K562 (cell line): ENCODE results near the gene KIAA0513.

Source experiments
- CREB1 ChIP-seq, 2 experiments: sonication (generic) in 1 of 2; formaldehyde crosslinking in 1 of 2; IDR thresholded peaks; 2 replicates each; pipeline versions ENCODE4 v1.6.1 to v1.8.0; 2012 to 2022; ENCODE audit warnings: inconsistent platforms in 1 of 2, mild to moderate bottlenecking in 1 of 2, missing genetic modification reagents in 1 of 2, moderate library complexity in 1 of 2
- CTCF ChIP-seq, 3 experiments: IDR thresholded peaks in 2 of 3; conservative IDR thresholded peaks in 1 of 3; 2 replicates each; pipeline ENCODE4 v1.5.1; 2011 to 2012; ENCODE audit warnings: low read length in 3 of 3, mild to moderate bottlenecking in 3 of 3, control low read depth in 2 of 3, improper control_type of control experiment in 1 of 3, inconsistent platforms in 1 of 3, low read depth in 1 of 3, mixed read lengths in 1 of 3, moderate library complexity in 1 of 3; ENCODE audit not compliant: insufficient read depth in 2 of 3
- TF ChIP-seq, protein P1 (sequence below): fragments of 250-450 bp; sonication (Bioruptor Pico); IDR thresholded peaks from 2 replicates; pipeline ENCODE4 v1.4.0; 2020

- TF ChIP-seq, protein P1, sequence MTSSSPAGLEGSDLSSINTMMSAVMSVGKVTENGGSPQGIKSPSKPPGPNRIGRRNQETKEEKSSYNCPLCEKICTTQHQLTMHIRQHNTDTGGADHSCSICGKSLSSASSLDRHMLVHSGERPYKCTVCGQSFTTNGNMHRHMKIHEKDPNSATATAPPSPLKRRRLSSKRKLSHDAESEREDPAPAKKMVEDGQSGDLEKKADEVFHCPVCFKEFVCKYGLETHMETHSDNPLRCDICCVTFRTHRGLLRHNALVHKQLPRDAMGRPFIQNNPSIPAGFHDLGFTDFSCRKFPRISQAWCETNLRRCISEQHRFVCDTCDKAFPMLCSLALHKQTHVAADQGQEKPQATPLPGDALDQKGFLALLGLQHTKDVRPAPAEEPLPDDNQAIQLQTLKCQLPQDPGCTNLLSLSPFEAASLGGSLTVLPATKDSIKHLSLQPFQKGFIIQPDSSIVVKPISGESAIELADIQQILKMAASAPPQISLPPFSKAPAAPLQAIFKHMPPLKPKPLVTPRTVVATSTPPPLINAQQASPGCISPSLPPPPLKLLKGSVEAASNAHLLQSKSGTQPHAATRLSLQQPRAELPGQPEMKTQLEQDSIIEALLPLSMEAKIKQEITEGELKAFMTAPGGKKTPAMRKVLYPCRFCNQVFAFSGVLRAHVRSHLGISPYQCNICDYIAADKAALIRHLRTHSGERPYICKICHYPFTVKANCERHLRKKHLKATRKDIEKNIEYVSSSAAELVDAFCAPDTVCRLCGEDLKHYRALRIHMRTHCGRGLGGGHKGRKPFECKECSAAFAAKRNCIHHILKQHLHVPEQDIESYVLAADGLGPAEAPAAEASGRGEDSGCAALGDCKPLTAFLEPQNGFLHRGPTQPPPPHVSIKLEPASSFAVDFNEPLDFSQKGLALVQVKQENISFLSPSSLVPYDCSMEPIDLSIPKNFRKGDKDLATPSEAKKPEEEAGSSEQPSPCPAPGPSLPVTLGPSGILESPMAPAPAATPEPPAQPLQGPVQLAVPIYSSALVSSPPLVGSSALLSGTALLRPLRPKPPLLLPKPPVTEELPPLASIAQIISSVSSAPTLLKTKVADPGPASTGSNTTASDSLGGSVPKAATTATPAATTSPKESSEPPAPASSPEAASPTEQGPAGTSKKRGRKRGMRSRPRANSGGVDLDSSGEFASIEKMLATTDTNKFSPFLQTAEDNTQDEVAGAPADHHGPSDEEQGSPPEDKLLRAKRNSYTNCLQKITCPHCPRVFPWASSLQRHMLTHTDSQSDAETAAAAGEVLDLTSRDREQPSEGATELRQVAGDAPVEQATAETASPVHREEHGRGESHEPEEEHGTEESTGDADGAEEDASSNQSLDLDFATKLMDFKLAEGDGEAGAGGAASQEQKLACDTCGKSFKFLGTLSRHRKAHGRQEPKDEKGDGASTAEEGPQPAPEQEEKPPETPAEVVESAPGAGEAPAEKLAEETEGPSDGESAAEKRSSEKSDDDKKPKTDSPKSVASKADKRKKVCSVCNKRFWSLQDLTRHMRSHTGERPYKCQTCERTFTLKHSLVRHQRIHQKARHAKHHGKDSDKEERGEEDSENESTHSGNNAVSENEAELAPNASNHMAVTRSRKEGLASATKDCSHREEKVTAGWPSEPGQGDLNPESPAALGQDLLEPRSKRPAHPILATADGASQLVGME (CRISPR knock-in tag) = no peak
- TF ChIP-seq CREB1 (IDR thresholded peaks at IDR 0.05) = no peak
- TF ChIP-seq CREB1 (CRISPR knock-in tag; IDR thresholded peaks at IDR 0.05) = no peak
- no peak for TF ChIP-seq CTCF (IDR thresholded peaks at IDR 0.05 in 2 of 3, conservative IDR thresholded peaks at IDR 0.05 in 1 of 3; ENCODE audit: insufficient read depth in 2 of 3, low read depth in 1 of 3, low read length in 3 of 3)
Measured at GRCh38 chr16:85130705-85131028, 103.1 kb downstream of the KIAA0513 start.
